Left ventricle myocardium inferior (tissue), 1 donor: ENCODE results near the gene CNNM3. TPM values are rescaled to one million over a fixed set of nuclear protein-coding genes. Genes with fewer than 3 reads are reported as not detected.

ENCODE experiments used
- DNase-seq: peaks from one replicate; pipeline ENCODE4 v3.0.0-alpha.2; 2020
- H3K27ac ChIP-seq: fragments of 200-600 bp; replicated peaks from 2 replicates; pipeline ENCODE4 v1.8.0; 2021
- H3K27me3 ChIP-seq: fragments of 200-600 bp; 2 replicates; pipeline ENCODE4 v1.8.0; 2021; ENCODE audit warnings: low read depth
- H3K36me3 ChIP-seq: fragments of 200-600 bp; 2 replicates; pipeline ENCODE4 v1.8.0; 2021
- H3K4me1 ChIP-seq: fragments of 200-600 bp; 2 replicates; pipeline ENCODE4 v1.8.0; 2021
- H3K4me3 ChIP-seq: fragments of 200-600 bp; 2 replicates; pipeline ENCODE4 v1.8.0; 2021; ENCODE audit warnings: mild to moderate bottlenecking, moderate library complexity
- H3K9me3 ChIP-seq: fragments of 200-600 bp; replicated peaks from 2 replicates; pipeline ENCODE4 v1.8.0; 2021
- intact Hi-C: fragments of 100-400 bp; cut with micrococcal nuclease; formaldehyde crosslinking; loops from one replicate; pipeline ENCODE4 v1.11.0; 2022
- total RNA-seq: library from RNA; stranded (reverse); fragmentation: NEBNext Ultra II Directional; extraction: Animal tissue kit (Norgen Biotek cat#: 25700); gene quantifications from one replicate; pipeline ENCODE4 v1.2.1, GENCODE V29; 2021
- TF ChIP-seq, protein P1 (sequence below): fragments of 200-600 bp; IDR thresholded peaks from 2 replicates; pipeline ENCODE4 v1.8.0; 2021; ENCODE audit warnings: antibody characterized with exemption, mild to moderate bottlenecking, borderline replicate concordance
- donor health status: DM: no; HTN: yes; CAD: no; lungs with severe emphysema.

Gene CNNM3
- total RNA-seq, 1 donor from 2014 or later: 11.1 TPM

DNA sequence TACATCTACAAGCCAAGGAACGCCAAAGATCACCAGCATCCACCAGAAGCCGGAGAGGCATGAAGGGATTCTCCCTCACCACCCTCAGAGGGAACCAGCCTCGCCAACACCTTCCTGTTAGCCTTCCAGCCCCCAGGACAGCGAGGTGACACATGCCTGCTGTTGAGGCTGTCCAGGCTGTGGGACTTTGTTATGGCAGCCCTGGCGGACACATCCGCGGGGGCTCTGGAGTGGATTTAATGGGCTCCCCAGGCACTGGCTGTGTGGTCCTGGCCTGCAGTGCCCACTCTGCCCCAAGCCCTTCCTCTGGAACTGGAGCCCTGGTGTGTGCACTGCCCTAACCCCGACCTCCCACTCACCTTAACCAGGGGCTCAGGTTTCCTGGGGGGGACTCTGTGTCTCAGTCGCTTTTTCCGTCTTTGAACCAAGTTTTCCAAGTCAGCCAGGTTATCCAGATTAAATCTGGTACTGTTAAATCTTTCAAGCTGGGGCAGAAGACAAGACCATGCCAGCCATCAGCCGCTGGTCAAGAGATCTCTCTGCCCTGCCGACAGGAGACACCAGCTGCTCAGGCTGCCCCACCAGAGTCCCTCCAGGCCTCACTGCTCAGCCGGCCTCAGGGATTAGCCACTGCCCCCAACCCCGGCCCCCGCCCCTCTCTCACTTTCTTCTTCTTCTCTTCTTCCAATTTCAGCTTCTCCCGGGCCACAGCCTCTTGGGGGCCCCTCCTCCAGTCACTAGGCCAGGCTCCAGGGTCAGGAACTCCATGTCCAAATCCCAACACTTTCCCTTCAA is 25.8 kb downstream of the CNNM3 start:
- Histone ChIP-seq H3K4me3 (peak overlapping the region; percentile 54), H3K9me3 (no peaks in the 10 kb centered on the region), H3K27ac (peak overlapping the region; percentile 82), H3K36me3 (peaks cover 30% of the 10 kb centered on the region), H3K27me3 (no peaks in the 10 kb centered on the region), H3K4me1 (peaks cover 52% of the 10 kb centered on the region)
- intact Hi-C loops: no loop called here
- DNase-seq: no peak
- TF ChIP-seq, protein P1, sequence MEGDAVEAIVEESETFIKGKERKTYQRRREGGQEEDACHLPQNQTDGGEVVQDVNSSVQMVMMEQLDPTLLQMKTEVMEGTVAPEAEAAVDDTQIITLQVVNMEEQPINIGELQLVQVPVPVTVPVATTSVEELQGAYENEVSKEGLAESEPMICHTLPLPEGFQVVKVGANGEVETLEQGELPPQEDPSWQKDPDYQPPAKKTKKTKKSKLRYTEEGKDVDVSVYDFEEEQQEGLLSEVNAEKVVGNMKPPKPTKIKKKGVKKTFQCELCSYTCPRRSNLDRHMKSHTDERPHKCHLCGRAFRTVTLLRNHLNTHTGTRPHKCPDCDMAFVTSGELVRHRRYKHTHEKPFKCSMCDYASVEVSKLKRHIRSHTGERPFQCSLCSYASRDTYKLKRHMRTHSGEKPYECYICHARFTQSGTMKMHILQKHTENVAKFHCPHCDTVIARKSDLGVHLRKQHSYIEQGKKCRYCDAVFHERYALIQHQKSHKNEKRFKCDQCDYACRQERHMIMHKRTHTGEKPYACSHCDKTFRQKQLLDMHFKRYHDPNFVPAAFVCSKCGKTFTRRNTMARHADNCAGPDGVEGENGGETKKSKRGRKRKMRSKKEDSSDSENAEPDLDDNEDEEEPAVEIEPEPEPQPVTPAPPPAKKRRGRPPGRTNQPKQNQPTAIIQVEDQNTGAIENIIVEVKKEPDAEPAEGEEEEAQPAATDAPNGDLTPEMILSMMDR: no peak

DNA sequence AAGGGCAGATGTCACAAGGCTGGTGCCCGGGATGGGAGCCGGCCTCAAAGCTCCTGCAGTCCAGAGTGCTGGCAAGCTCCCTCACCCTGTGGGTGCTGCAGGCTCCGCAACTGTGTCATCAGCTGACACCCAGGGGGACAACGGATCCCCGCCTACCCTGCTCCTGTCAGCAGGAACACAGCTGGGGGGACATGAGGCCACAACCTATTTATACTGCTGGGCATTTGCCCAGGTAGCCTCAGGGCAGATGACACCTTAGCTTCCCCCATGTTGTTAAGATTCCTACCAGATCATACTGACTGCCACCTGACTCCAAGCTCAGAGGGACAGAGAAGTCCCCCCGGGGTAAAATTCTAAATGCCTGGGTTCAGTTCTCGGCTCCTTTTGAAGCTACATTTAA is 26.5 kb downstream of the CNNM3 start:
- H3K4me3 ChIP-seq: peak overlapping the region; percentile 54
- peak; percentile 72 for DNase-seq
- TF ChIP-seq, protein P1: no peak
- intact Hi-C loops: no loop called here
- peaks cover 53% of the 10 kb centered on the region for H3K4me1 ChIP-seq
- H3K27ac ChIP-seq: peak overlapping the region; percentile 82
- H3K36me3 ChIP-seq: peaks cover 32% of the 10 kb centered on the region
- no peaks in the 10 kb centered on the region for H3K9me3 ChIP-seq
- no peaks in the 10 kb centered on the region for H3K27me3 ChIP-seq

DNA sequence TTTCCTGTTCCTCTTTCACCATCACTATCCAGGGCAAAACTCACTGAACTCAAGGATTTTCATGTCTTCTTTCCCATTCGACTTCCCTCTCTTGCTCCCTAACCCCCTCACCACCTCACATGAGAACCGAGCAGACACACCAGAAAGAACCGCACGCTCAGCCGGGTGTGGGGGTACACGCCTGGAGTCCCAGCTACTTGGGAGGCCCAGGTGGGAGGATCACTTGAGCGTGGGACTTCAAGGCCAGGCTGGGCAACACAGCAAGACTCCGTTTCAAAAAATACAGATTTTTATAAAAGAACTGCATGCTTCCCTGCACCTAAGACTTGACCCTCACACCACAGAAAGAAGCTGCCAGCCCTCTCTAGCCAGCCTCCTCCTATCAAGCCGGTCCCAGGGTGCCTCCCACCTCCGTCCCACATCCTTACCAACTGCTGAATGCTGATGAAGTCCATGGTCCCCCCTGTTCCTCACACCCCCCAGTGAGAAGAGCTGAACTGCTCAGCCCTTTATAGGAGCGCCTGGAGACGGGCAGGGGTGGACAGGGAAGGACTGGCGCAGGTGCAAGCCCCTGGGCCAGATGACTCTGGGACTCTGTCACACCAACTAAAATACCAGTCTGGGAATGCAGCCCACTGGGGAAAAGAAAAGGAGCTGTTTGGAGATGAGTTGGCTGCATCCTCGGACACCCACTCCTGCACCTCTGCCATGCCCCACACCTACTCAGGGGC is 27.6 kb downstream of the CNNM3 start, which contains the start of gene ANKRD23:
TSS of gene ANKRD23 (minus strand) at position 484 of the 731 bp plus-strand sequence. CDS start at position 455, 29 bp downstream.
- intact Hi-C loops: no loop called here
- Histone ChIP-seq H3K36me3 (peaks cover 36% of the 10 kb centered on the region), H3K27me3 (no peaks in the 10 kb centered on the region), H3K9me3 (no peaks in the 10 kb centered on the region), H3K27ac (peak within 1 kb of the TSS; percentile 82), H3K4me3 (peak within 1 kb of the TSS; percentile 54), H3K4me1 (peaks cover 63% of the 10 kb centered on the region)
- TF ChIP-seq, protein P1: no peak
- DNase-seq: no peak

DNA sequence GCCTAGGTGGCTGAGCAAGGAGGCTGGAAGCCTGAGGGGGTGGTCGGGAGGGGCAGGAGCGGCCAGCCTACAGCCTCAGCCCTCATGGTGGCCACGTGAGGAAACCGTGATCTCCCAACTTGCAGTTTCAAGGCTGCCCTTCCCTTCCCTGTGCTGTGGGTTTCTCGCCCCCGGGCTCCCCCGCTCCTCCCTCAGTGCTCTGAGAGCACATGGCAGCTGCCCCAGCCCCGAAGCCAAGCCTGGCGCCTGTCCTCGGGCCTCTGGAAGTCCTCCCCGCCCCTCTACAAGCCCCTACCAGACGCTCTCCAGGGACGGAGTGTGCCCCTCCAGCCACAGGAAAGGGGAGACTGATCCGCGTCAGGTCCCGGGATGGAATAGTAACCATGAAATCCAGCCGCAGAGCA is 28.3 kb downstream of the CNNM3 start:
- Histone ChIP-seq H3K36me3 (peaks cover 43% of the 10 kb centered on the region), H3K9me3 (no peaks in the 10 kb centered on the region), H3K4me1 (peaks cover 57% of the 10 kb centered on the region), H3K27me3 (no peaks in the 10 kb centered on the region), H3K4me3 (no peak overlapping the region), H3K27ac (peak overlapping the region; percentile 82)
- TF ChIP-seq, protein P1: no peak
- DNase-seq: no peak
- intact Hi-C loops: no loop called here

DNA sequence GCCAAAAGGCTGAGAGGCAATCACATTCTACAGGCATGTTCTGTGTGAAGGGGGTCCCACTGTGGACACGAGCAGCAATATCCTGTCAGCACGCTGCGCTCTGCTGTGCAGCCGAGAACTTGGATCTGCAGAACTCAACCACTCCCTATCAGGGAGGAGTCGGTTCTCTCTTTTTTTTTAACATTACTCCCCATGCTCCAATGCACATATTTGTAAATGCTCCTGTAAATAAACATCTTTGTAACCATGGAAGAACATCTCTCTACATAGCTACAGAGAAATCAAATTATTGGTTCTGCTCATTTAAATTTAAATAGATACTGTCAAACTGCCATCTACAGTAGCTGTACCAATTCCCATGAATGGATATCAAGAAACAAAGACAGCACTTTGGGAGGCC is 30.8 kb downstream of the CNNM3 start:
- Histone ChIP-seq H3K27ac (no peak overlapping the region), H3K4me3 (no peak overlapping the region), H3K27me3 (no peaks in the 10 kb centered on the region), H3K9me3 (no peaks in the 10 kb centered on the region), H3K4me1 (peaks cover 40% of the 10 kb centered on the region), H3K36me3 (peaks cover 57% of the 10 kb centered on the region)
- TF ChIP-seq, protein P1: no peak
- no peak for DNase-seq
- intact Hi-C loops: no loop called here
